ENCODE data around the gene ITPR1.

The ITPR1 gene

GRCh38 chr3:4849739-4850138, 356.6 kb downstream of the ITPR1 start:
- no peak for DNase-seq (ENCODE audit: low read depth in 2 of 2)

- DNase-seq (ENCODE audit: low read depth in 2 of 2): no peak
Measured at GRCh38 chr3:4850211-4850927, 357.2 kb downstream of the ITPR1 start.

GRCh38 chr3:4850928-4851265, 357.7 kb downstream of the ITPR1 start:
- DNase-seq (ENCODE audit: low read depth in 2 of 2): no peak

GRCh38 chr3:4852780-4853748, 359.9 kb downstream of the ITPR1 start:
- DNase-seq (ENCODE audit: low read depth in 2 of 2): no peak

GRCh38 chr3:4853749-4854140, 360.6 kb downstream of the ITPR1 start:
- DNase-seq (ENCODE audit: low read depth in 2 of 2): no peak

GRCh38 chr3:4855676-4856075, 362.5 kb downstream of the ITPR1 start:
- no peak for DNase-seq (ENCODE audit: low read depth in 2 of 2)

GRCh38 chr3:4856136-4856535, 363.0 kb downstream of the ITPR1 start:
- DNase-seq (ENCODE audit: low read depth in 2 of 2): no peak

- DNase-seq (ENCODE audit: low read depth in 2 of 2): no peak
Measured at GRCh38 chr3:4856564-4856963, 363.4 kb downstream of the ITPR1 start.

- no peak for DNase-seq (ENCODE audit: low read depth in 2 of 2)
Measured at GRCh38 chr3:4856986-4857385, 363.8 kb downstream of the ITPR1 start.

- no peak for DNase-seq (ENCODE audit: low read depth in 2 of 2)
Measured at GRCh38 chr3:4859788-4860187, 366.6 kb downstream of the ITPR1 start.

- DNase-seq (ENCODE audit: low read depth in 2 of 2): no peak
Measured at GRCh38 chr3:4862973-4863372, 369.8 kb downstream of the ITPR1 start.

- DNase-seq (ENCODE audit: low read depth in 2 of 2): no peak
Measured at GRCh38 chr3:4864503-4864902, 371.4 kb downstream of the ITPR1 start.

- no peak for DNase-seq (ENCODE audit: low read depth in 2 of 2)
Measured at GRCh38 chr3:4865714-4866113, 372.6 kb downstream of the ITPR1 start.

GRCh38 chr3:4866866-4867265, 373.7 kb downstream of the ITPR1 start:
- DNase-seq (ENCODE audit: low read depth in 2 of 2): no peak

- DNase-seq (ENCODE audit: low read depth in 2 of 2): no peak
Measured at GRCh38 chr3:4877173-4877787, 384.1 kb downstream of the ITPR1 start.

- no peak for DNase-seq (ENCODE audit: low read depth in 2 of 2)
Measured at GRCh38 chr3:4880850-4881249, 387.7 kb downstream of the ITPR1 start.

- no peak for DNase-seq (ENCODE audit: low read depth in 2 of 2)
Measured at GRCh38 chr3:4882548-4882947, 389.4 kb downstream of the ITPR1 start.

GRCh38 chr3:4883011-4883410, 389.9 kb downstream of the ITPR1 start:
- DNase-seq (ENCODE audit: low read depth in 2 of 2): no peak

GRCh38 chr3:4884888-4885287, 391.7 kb downstream of the ITPR1 start:
- DNase-seq (ENCODE audit: low read depth in 2 of 2): no peak

- no peak for DNase-seq (ENCODE audit: low read depth in 2 of 2)
Measured at GRCh38 chr3:4885316-4885715, 392.2 kb downstream of the ITPR1 start.

GRCh38 chr3:4886448-4886847, 393.3 kb downstream of the ITPR1 start:
- no peak for DNase-seq (ENCODE audit: low read depth in 2 of 2)

- DNase-seq (ENCODE audit: low read depth in 2 of 2): no peak
Measured at GRCh38 chr3:4887177-4887576, 394.0 kb downstream of the ITPR1 start.

Measured in stimulated activated CD4-positive, alpha-beta T cell treated with anti-CD3 and anti-CD28 coated beads, Interleukin-1b, Interleukin-23, amount 100 ng/mL, for 1 hour (primary cell).